H1 (cell line): ENCODE data around the gene RCBTB2. TPM values are rescaled to one million over a fixed set of nuclear protein-coding genes. Genes with fewer than 3 reads are reported as not detected.

Experiments used
- ATF2 ChIP-seq: IDR thresholded peaks from 2 replicates; pipeline ENCODE4 v1.6.1; 2012; ENCODE audit warnings: low read length, inconsistent platforms
- CHD2 ChIP-seq: IDR thresholded peaks from 2 replicates; pipeline ENCODE4 v1.6.1; 2012; ENCODE audit warnings: low read length, improper control_type of control experiment
- HDAC6 ChIP-seq: IDR thresholded peaks from one replicate; pipeline ENCODE4 v1.7.1; 2012; ENCODE audit warnings: low read depth, mild to moderate bottlenecking, inconsistent platforms, low read length, moderate library complexity
- NANOG ChIP-seq: IDR thresholded peaks from 2 replicates; pipeline ENCODE4 v1.6.1; 2011; ENCODE audit warnings: low read length, low read depth, mild to moderate bottlenecking, inconsistent platforms; ENCODE audit not compliant: insufficient read depth, poor library complexity, severe bottlenecking
- USF2 ChIP-seq: IDR thresholded peaks from 2 replicates; pipeline ENCODE4 v1.6.1; 2011; ENCODE audit warnings: low read length, improper control_type of control experiment
- polyA plus RNA-seq, 7 experiments: library from polyadenylated mRNA; depleted of rRNA in 3 of 7; stranded (reverse) in 5 of 7; unstranded in 2 of 7; fragments of >200 nt in 5 of 7; fragments of 200-250 nt in 2 of 7; gene quantifications; 1 replicate in 5 of 7; 2 replicates in 1 of 7; 4 replicates in 1 of 7; pipeline versions ENCODE4 v1.2.1 to v1.2.3, GENCODE V29; 2011 to 2013; ENCODE audit warnings: missing spikeins in 2 of 7, mixed read lengths in 2 of 7
- total RNA-seq: library from RNA; stranded (reverse); fragmentation: NEBNext Ultra II Directional; extraction: Animal tissue kit (Norgen Biotek cat#: 25700); gene quantifications from 2 replicates; pipeline ENCODE4 v1.2.1, GENCODE V29; 2021

Gene RCBTB2
- total and polyA plus RNA-seq, 2 of the 8 experiments (the other 6 are each of a cell fraction or from before 2014, with no cell fraction given) = 5.2 to 8.4 TPM

- TF ChIP-seq ATF2 = no peak
- no peak for TF ChIP-seq NANOG
- no peak for TF ChIP-seq USF2
- TF ChIP-seq HDAC6 = no peak
- no peak for TF ChIP-seq CHD2
Measured at GRCh38 chr13:48561466-48562235, 28.8 kb upstream of the RCBTB2 start (continued).
